Tibial nerve (tissue), 4 donors: ENCODE data around the gene RNF141.

Source experiments
- EP300 ChIP-seq, 2 donors: sonication (generic); formaldehyde crosslinking; IDR thresholded peaks; one replicate each; pipeline ENCODE4 v1.6.1; 2017; ENCODE audit warnings: antibody characterized with exemption in 2 of 2, mild to moderate bottlenecking in 1 of 2
- TF ChIP-seq, protein P1 (sequence below), 5 experiments: fragments of 200-600 bp in 3 of 5; fragments of 450-650 bp in 2 of 5; sonication (generic) in 3 of 5; IDR thresholded peaks; one replicate each; pipeline ENCODE4 v1.5.1; 2016 to 2019; ENCODE audit warnings: antibody characterized with exemption in 5 of 5, mild to moderate bottlenecking in 3 of 5, moderate library complexity in 2 of 5

DNA sequence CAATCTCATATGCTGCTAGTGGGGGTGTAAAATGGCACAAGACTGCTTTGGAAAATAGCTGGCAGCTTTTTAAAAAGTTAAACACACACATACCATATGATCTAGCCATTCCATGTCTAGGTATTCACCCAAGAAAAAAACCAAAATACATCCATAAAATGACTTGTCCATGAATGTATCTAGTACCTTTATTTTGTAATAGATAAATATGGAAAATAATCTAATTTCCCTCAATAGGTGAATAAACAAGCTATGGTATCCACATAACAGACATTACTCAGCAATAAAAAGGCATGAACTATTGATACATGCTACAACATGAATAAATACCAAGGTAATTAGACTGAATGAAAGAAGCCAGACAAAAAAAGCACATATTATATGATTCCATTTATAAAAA lies 22.9 kb downstream of the RNF141 start:
- TF ChIP-seq, protein P1, sequence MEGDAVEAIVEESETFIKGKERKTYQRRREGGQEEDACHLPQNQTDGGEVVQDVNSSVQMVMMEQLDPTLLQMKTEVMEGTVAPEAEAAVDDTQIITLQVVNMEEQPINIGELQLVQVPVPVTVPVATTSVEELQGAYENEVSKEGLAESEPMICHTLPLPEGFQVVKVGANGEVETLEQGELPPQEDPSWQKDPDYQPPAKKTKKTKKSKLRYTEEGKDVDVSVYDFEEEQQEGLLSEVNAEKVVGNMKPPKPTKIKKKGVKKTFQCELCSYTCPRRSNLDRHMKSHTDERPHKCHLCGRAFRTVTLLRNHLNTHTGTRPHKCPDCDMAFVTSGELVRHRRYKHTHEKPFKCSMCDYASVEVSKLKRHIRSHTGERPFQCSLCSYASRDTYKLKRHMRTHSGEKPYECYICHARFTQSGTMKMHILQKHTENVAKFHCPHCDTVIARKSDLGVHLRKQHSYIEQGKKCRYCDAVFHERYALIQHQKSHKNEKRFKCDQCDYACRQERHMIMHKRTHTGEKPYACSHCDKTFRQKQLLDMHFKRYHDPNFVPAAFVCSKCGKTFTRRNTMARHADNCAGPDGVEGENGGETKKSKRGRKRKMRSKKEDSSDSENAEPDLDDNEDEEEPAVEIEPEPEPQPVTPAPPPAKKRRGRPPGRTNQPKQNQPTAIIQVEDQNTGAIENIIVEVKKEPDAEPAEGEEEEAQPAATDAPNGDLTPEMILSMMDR (IDR thresholded peaks at IDR 0.05) = no peak
- no peak for TF ChIP-seq EP300 (IDR thresholded peaks at IDR 0.05)
